Measurements from ENCODE around the gene ROR1.

The ROR1 gene

DNA sequence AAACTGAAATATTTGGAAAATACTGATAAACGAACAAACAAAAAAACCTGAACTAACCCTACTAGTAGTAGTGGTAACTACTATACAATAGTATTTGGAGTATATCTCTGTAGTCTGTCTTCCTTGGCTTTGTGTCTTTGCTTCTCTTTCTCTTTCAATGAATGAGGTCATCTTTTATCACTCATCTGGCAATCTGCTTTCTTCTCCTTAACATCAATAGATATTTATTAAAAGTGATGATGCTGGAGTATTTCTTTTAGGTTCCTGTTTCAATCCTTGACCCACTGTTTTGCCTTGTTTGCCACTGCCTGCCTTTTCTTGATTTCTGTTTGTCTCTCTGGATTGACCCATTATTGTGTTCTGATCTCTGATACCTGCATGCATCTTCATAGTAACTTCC is 71.5 kb downstream of the ROR1 start:
- Histone ChIP-seq H3K27ac (ENCODE audit: low read length) (no peak overlapping the region), H3K27me3 (replicated peaks; ENCODE audit: insufficient read depth, low read length) (no peaks in the 10 kb centered on the region), H3K9ac (ENCODE audit: low read length) (no peak overlapping the region), H3F3A (ENCODE audit: insufficient read depth, low read length) (no peaks in the 10 kb centered on the region), H3K36me3 (replicated peaks; ENCODE audit: insufficient read depth, low read length) (no peaks in the 10 kb centered on the region), H3K9me2 (replicated peaks; ENCODE audit: insufficient read depth, low read length) (no peaks in the 10 kb centered on the region), H3K4me2 (ENCODE audit: low read depth, low read length) (no peak overlapping the region), H4K20me1 (ENCODE audit: insufficient read depth, low read length) (no peaks in the 10 kb centered on the region), H3K79me2 (ENCODE audit: low read length) (no peaks in the 10 kb centered on the region), H3K4me3 (ENCODE audit: low read length) (no peak overlapping the region), H3K4me1 (ENCODE audit: low read length) (no peaks in the 10 kb centered on the region), H3K9me3 (replicated peaks; ENCODE audit: insufficient read depth, low read length) (no peaks in the 10 kb centered on the region), H2AFZ (ENCODE audit: low read length) (no peak overlapping the region)
- no peak for DNase-seq
- TF ChIP-seq EZH2 (optimal IDR thresholded peaks at IDR 0.05; ENCODE audit: low read depth, low read length) (no peak), EZH2phosphoT487 (IDR thresholded peaks at IDR 0.05; ENCODE audit: low read length) (no peak)
- TF ChIP-seq, protein P1, sequence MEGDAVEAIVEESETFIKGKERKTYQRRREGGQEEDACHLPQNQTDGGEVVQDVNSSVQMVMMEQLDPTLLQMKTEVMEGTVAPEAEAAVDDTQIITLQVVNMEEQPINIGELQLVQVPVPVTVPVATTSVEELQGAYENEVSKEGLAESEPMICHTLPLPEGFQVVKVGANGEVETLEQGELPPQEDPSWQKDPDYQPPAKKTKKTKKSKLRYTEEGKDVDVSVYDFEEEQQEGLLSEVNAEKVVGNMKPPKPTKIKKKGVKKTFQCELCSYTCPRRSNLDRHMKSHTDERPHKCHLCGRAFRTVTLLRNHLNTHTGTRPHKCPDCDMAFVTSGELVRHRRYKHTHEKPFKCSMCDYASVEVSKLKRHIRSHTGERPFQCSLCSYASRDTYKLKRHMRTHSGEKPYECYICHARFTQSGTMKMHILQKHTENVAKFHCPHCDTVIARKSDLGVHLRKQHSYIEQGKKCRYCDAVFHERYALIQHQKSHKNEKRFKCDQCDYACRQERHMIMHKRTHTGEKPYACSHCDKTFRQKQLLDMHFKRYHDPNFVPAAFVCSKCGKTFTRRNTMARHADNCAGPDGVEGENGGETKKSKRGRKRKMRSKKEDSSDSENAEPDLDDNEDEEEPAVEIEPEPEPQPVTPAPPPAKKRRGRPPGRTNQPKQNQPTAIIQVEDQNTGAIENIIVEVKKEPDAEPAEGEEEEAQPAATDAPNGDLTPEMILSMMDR (IDR thresholded peaks at IDR 0.05; ENCODE audit: low read length): no peak

GRCh38 chr1:63847308-63847910 is 73.6 kb downstream of the ROR1 start:
- H3K36me3 ChIP-seq (replicated peaks; ENCODE audit: insufficient read depth, low read length): no peaks in the 10 kb centered on the region
- H3K9ac ChIP-seq (ENCODE audit: low read length): no peak overlapping the region
- H3K4me1 ChIP-seq (ENCODE audit: low read length): no peaks in the 10 kb centered on the region
- TF ChIP-seq EZH2phosphoT487 (IDR thresholded peaks at IDR 0.05; ENCODE audit: low read length) (no peak), EZH2 (optimal IDR thresholded peaks at IDR 0.05; ENCODE audit: low read depth, low read length) (no peak)
- no peaks in the 10 kb centered on the region for H3K79me2 ChIP-seq (ENCODE audit: low read length)
- no peak overlapping the region for H3K4me2 ChIP-seq (ENCODE audit: low read depth, low read length)
- H3K27ac ChIP-seq (ENCODE audit: low read length): no peak overlapping the region
- no peak overlapping the region for H2AFZ ChIP-seq (ENCODE audit: low read length)
- no peak for DNase-seq
- no peaks in the 10 kb centered on the region for H3K9me3 ChIP-seq (replicated peaks; ENCODE audit: insufficient read depth, low read length)
- no peaks in the 10 kb centered on the region for H3K27me3 ChIP-seq (replicated peaks; ENCODE audit: insufficient read depth, low read length)
- H3F3A ChIP-seq (ENCODE audit: insufficient read depth, low read length): no peaks in the 10 kb centered on the region
- no peaks in the 10 kb centered on the region for H3K9me2 ChIP-seq (replicated peaks; ENCODE audit: insufficient read depth, low read length)
- no peaks in the 10 kb centered on the region for H4K20me1 ChIP-seq (ENCODE audit: insufficient read depth, low read length)
- H3K4me3 ChIP-seq (ENCODE audit: low read length): no peak overlapping the region

DNA sequence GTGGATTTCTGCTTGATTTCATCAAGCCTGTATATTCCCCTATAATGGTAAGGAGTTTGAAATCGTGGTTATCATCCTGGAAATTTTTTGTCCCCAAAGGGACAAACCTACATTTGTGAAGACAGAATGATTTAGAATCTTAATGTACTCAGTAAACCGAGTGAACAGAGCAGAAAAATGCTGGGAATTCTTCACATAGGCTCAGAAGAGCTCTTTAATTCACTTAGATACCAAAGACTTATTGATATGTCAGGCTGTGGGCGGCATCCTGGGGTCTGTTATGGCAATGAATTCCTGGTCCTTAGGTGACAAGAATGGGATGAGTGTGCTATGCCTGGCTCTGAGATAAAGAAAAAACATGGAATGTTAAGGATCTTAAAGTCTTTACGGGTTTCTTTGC is 74.9 kb downstream of the ROR1 start:
- H3K36me3 ChIP-seq (replicated peaks; ENCODE audit: insufficient read depth, low read length): no peaks in the 10 kb centered on the region
- H3K9me3 ChIP-seq (replicated peaks; ENCODE audit: insufficient read depth, low read length): no peaks in the 10 kb centered on the region
- H4K20me1 ChIP-seq (ENCODE audit: insufficient read depth, low read length): no peaks in the 10 kb centered on the region
- no peak overlapping the region for H3K4me2 ChIP-seq (ENCODE audit: low read depth, low read length)
- H2AFZ ChIP-seq (ENCODE audit: low read length): no peak overlapping the region
- no peaks in the 10 kb centered on the region for H3K79me2 ChIP-seq (ENCODE audit: low read length)
- TF ChIP-seq EZH2phosphoT487 (IDR thresholded peaks at IDR 0.05; ENCODE audit: low read length) (no peak), EZH2 (optimal IDR thresholded peaks at IDR 0.05; ENCODE audit: low read depth, low read length) (no peak)
- TF ChIP-seq, protein P1 (IDR thresholded peaks at IDR 0.05; ENCODE audit: low read length): no peak
- H3K9me2 ChIP-seq (replicated peaks; ENCODE audit: insufficient read depth, low read length): no peaks in the 10 kb centered on the region
- no peak for DNase-seq
- no peak overlapping the region for H3K4me3 ChIP-seq (ENCODE audit: low read length)
- no peaks in the 10 kb centered on the region for H3K4me1 ChIP-seq (ENCODE audit: low read length)
- no peak overlapping the region for H3K27ac ChIP-seq (ENCODE audit: low read length)
- H3K9ac ChIP-seq (ENCODE audit: low read length): no peak overlapping the region
- no peaks in the 10 kb centered on the region for H3K27me3 ChIP-seq (replicated peaks; ENCODE audit: insufficient read depth, low read length)
- H3F3A ChIP-seq (ENCODE audit: insufficient read depth, low read length): no peaks in the 10 kb centered on the region

GRCh38 chr1:63849149-63849548 is 75.3 kb downstream of the ROR1 start:
- H3K4me1 ChIP-seq (ENCODE audit: low read length): no peaks in the 10 kb centered on the region
- H4K20me1 ChIP-seq (ENCODE audit: insufficient read depth, low read length): no peaks in the 10 kb centered on the region
- no peak overlapping the region for H3K9ac ChIP-seq (ENCODE audit: low read length)
- H3K79me2 ChIP-seq (ENCODE audit: low read length): no peaks in the 10 kb centered on the region
- no peaks in the 10 kb centered on the region for H3K9me2 ChIP-seq (replicated peaks; ENCODE audit: insufficient read depth, low read length)
- no peak overlapping the region for H3K4me3 ChIP-seq (ENCODE audit: low read length)
- H3K4me2 ChIP-seq (ENCODE audit: low read depth, low read length): no peak overlapping the region
- no peak for DNase-seq
- H3K36me3 ChIP-seq (replicated peaks; ENCODE audit: insufficient read depth, low read length): no peaks in the 10 kb centered on the region
- no peak for TF ChIP-seq EZH2phosphoT487 (IDR thresholded peaks at IDR 0.05; ENCODE audit: low read length)
- TF ChIP-seq EZH2 (optimal IDR thresholded peaks at IDR 0.05; ENCODE audit: low read depth, low read length): no peak
- TF ChIP-seq, protein P1 (IDR thresholded peaks at IDR 0.05; ENCODE audit: low read length): no peak
- no peaks in the 10 kb centered on the region for H3K27me3 ChIP-seq (replicated peaks; ENCODE audit: insufficient read depth, low read length)
- H2AFZ ChIP-seq (ENCODE audit: low read length): no peak overlapping the region
- H3F3A ChIP-seq (ENCODE audit: insufficient read depth, low read length): no peaks in the 10 kb centered on the region
- no peak overlapping the region for H3K27ac ChIP-seq (ENCODE audit: low read length)
- no peaks in the 10 kb centered on the region for H3K9me3 ChIP-seq (replicated peaks; ENCODE audit: insufficient read depth, low read length)
